NCI-H2107 treated with DMSO at 0.1 percent for 48 hours (cell line): ENCODE measurements around the gene SH2B2.

Source experiments
- DNase-seq: peaks from one replicate; lab custom pipeline; 2025; ENCODE audit not compliant: unreplicated experiment; lab: John Stamatoyannopoulos, UW

Gene SH2B2

GRCh38 chr7:102286237-102287110, at the start of gene SH2B2:
TSS of gene SH2B2 (plus strand) at chr7:102286868. CDS start at chr7:102300551, 13,683 bp downstream.
- DNase-seq = no peak

- no peak for DNase-seq
Observed at GRCh38 chr7:102239206-102239820, 47.4 kb upstream of the SH2B2 start.

DNA sequence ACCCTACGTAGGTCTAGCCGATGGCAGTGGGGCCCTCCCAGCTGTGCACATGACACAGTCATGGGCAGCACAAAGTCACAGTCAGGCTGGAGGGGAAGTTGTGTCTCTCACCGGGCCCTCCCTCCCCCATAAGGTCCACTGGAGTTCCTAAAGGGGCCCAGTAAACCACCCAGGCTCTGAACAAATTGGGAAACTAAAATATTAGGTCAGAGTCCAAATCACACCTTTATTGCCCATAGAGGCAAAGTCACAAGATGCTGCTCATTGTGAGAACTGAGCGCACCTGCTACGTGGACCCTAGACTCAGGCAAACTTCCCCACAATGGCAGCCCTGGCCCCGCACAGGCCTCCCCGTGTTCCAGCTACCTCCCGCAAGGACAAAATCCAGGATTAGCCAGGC, 45.2 kb upstream of the SH2B2 start:
- DNase-seq = no peak

DNA sequence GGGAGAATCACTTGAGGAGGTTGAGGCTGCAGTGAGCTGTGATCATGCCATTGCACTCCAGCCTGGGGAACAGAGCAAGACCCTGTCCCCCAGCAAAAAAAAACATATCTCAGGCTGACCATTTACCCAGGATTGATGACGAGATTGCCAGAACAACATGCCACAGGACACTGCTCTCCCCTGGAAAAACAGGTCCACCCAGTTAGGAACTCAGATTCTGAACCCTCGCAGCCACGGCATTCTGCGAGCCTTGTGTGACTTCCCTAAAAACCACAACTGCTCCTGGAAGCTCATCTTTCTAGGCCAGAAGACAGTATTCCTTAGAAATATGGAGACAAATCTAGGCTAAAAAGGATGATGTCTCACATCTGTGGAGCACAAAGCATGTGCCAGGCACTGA, 42.1 kb upstream of the SH2B2 start:
- no peak for DNase-seq

- DNase-seq = no peak
Observed at GRCh38 chr7:102248081-102248455, 38.6 kb upstream of the SH2B2 start.

- no peak for DNase-seq
Observed at GRCh38 chr7:102248456-102249395, 37.9 kb upstream of the SH2B2 start.

GRCh38 chr7:102251531-102252365, 34.9 kb upstream of the SH2B2 start:
- DNase-seq = no peak

- DNase-seq = no peak
Observed at GRCh38 chr7:102252366-102252982, 34.2 kb upstream of the SH2B2 start.

GRCh38 chr7:102253066-102253972, 33.3 kb upstream of the SH2B2 start:
- no peak for DNase-seq

DNA sequence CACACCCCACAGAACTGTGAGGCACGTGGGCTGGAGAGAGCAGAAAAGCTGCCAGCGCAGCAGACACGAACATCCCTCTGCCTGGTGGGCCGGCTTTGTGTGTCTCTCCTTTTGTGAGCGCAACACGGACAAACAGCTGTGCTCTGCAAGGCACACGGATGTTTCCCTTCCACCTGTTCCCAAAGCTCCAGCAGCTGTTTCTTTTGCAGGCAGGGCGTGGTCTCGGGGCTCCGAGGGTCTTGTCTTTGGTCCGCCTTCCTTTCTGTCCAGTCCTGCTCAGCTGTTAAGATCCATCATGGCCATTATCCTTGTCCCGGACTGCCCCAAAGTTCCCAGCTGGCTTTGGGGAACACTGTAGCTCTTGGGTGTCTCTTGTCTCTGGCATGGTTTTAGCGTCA, 32.7 kb upstream of the SH2B2 start:
- DNase-seq = no peak

GRCh38 chr7:102254521-102254920, 32.1 kb upstream of the SH2B2 start:
- DNase-seq = no peak

GRCh38 chr7:102255501-102255900, 31.2 kb upstream of the SH2B2 start:
- DNase-seq = no peak

DNA sequence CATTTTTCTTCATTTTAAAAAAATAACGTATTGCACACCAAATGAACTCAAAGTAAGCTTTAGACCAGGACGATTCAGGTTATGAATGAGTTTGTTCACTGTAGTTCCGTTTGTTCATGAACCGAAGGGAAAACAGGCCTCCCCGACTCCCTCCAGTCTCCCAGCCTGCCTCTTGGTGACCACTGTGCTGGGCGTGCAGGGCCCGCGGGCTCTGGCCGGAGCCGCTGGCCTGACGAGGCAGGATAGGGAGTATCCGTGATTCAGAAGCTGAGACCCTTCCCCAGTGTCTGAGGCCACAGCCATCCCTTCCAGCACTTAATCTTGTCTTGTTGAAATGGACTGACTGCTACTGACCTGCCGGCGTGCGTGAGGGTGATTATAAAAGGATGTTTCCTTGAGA, 30.8 kb upstream of the SH2B2 start:
- DNase-seq = no peak

DNA sequence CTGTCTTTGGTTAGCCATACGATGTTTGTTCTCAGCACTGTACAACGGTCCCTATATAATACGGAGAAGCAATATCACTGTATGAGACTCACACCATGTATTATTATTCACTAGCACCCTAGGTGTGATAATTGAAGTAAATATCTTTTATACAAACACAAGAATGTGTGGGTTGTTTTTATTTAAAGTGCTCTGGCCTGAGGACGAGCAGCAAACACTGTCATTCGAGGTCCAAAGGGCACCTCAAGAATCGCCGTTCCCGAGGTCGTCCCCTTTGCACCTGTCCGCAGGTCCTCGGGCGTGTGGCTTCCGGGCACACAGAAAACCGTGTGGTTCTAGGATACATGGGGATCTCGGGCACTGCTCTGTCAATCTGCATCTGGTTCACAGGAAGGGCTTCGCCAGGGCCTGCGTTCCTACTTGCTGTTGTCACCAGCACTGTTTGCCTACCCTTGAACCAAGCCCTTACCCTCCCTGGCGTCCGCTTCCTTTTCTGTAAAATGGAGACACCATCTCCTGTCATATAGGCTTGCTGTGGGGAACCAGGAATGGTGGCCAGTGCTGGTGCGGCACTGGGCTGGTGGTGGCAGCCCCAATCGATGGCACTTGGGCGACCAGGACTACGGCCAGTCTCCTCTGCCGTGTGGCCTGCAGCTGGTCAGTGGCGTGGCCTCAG, 28.5 kb upstream of the SH2B2 start:
- no peak for DNase-seq

DNA sequence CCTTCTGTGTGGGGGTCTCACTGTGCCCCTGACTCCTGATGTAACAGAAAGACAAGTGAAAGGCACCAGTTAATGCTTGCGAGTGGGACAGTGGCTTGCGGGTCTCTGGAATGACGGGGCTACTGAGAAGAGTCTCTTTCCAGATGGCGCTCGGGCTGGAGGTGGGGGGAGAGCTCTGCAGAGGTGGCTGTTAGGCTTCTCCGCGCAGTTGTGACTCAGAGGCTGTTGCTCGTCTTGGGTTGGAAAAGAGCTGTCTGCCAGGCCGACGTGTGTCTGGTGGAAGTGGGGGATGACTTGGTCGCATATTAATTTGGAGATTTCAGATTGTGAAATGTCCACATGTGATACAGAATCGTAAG, 27.9 kb upstream of the SH2B2 start:
- no peak for DNase-seq

GRCh38 chr7:102260856-102261255, 25.8 kb upstream of the SH2B2 start:
- no peak for DNase-seq

GRCh38 chr7:102261451-102261850, 25.2 kb upstream of the SH2B2 start:
- no peak for DNase-seq

- no peak for DNase-seq
Observed at GRCh38 chr7:102262546-102262945, 24.1 kb upstream of the SH2B2 start.
